SU-DHL-6 (cell line): Measurements from ENCODE around the gene EPB41.

ENCODE experiments used
- EZH2phosphoT487 ChIP-seq: fragments of 200-600 bp; sonication (generic), shearing (Covaris generic); conservative IDR thresholded peaks from 2 replicates; pipeline ENCODE4 v1.6.1; 2018; ENCODE audit warnings: mild to moderate bottlenecking, antibody characterized with exemption, low read length, moderate library complexity, mixed read lengths
- TF ChIP-seq, protein P1 (sequence below): fragments of 200-600 bp; sonication (generic); IDR thresholded peaks from one replicate; pipeline ENCODE4 v1.5.1; 2017; ENCODE audit warnings: antibody characterized with exemption, mild to moderate bottlenecking, low read length, moderate library complexity; ENCODE audit not compliant: insufficient read depth, poor library complexity, severe bottlenecking

DNA sequence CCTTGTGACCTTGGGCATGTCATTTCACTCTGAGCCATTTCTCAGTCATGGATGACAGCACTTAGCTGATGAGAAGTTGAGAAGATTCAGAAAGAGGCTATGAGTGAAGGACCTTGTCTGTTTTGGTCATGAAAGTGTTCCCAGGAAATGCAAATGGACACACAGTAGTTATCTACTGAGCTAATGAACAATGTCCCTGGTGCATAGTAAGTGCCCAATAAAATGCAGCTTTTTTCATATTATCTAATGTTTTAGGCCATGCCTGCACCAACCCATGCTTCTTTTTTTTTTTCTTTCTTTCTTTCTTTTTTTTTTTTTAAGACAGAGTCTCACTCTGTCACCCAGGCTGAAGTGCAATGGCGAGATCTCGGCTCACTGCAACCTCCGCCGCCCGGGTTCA, 44.4 kb upstream of the EPB41 start:
- TF ChIP-seq, protein P1, sequence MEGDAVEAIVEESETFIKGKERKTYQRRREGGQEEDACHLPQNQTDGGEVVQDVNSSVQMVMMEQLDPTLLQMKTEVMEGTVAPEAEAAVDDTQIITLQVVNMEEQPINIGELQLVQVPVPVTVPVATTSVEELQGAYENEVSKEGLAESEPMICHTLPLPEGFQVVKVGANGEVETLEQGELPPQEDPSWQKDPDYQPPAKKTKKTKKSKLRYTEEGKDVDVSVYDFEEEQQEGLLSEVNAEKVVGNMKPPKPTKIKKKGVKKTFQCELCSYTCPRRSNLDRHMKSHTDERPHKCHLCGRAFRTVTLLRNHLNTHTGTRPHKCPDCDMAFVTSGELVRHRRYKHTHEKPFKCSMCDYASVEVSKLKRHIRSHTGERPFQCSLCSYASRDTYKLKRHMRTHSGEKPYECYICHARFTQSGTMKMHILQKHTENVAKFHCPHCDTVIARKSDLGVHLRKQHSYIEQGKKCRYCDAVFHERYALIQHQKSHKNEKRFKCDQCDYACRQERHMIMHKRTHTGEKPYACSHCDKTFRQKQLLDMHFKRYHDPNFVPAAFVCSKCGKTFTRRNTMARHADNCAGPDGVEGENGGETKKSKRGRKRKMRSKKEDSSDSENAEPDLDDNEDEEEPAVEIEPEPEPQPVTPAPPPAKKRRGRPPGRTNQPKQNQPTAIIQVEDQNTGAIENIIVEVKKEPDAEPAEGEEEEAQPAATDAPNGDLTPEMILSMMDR = no peak
- TF ChIP-seq EZH2phosphoT487 = no peak
